ENCODE results near the gene RABAC1. TPM values are rescaled to one million over a fixed set of nuclear protein-coding genes. Genes with fewer than 3 reads are reported as not detected.

RABAC1 gene
- polyA plus RNA-seq, 1 donor (not counting 4 experiments of a cell fraction or from before 2014, with no cell fraction given), result 107 TPM

- H3K27ac ChIP-seq (ENCODE audit: control insufficient read depth, insufficient read depth, low read length), result no peak overlapping the region
- H2AFZ ChIP-seq (ENCODE audit: control insufficient read depth, low read length), result no peak overlapping the region
- no peak overlapping the region for H3K4me3 ChIP-seq (ENCODE audit: control insufficient read depth in 2 of 3, extremely low read depth in 1 of 3, insufficient read depth in 2 of 3, low read depth in 1 of 3, low read length in 3 of 3)
- H3K9me3 ChIP-seq (ENCODE audit: control insufficient read depth, low read depth, low read length), result no peaks in the 10 kb centered on the region
- no peaks in the 10 kb centered on the region for H3K4me1 ChIP-seq (ENCODE audit: control insufficient read depth, extremely low read depth, insufficient read depth, low read length)
- H3K9me1 ChIP-seq (ENCODE audit: control insufficient read depth, extremely low read depth, insufficient read depth, low read length), result no peaks in the 10 kb centered on the region
- peak overlapping the region; percentile 37 for H3K4me2 ChIP-seq (ENCODE audit: control insufficient read depth, extremely low read depth, insufficient read depth, low read depth, low read length)
- no peaks in the 10 kb centered on the region for H4K20me1 ChIP-seq (ENCODE audit: control insufficient read depth, extremely low read depth, insufficient read depth, low read length)
- TF ChIP-seq EZH2 (IDR thresholded peaks at IDR 0.05; ENCODE audit: low read length), result no peak
- TF ChIP-seq, protein P1, sequence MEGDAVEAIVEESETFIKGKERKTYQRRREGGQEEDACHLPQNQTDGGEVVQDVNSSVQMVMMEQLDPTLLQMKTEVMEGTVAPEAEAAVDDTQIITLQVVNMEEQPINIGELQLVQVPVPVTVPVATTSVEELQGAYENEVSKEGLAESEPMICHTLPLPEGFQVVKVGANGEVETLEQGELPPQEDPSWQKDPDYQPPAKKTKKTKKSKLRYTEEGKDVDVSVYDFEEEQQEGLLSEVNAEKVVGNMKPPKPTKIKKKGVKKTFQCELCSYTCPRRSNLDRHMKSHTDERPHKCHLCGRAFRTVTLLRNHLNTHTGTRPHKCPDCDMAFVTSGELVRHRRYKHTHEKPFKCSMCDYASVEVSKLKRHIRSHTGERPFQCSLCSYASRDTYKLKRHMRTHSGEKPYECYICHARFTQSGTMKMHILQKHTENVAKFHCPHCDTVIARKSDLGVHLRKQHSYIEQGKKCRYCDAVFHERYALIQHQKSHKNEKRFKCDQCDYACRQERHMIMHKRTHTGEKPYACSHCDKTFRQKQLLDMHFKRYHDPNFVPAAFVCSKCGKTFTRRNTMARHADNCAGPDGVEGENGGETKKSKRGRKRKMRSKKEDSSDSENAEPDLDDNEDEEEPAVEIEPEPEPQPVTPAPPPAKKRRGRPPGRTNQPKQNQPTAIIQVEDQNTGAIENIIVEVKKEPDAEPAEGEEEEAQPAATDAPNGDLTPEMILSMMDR (optimal IDR thresholded peaks at IDR 0.05 in 1 of 3, IDR thresholded peaks at IDR 0.05 in 1 of 3, conservative IDR thresholded peaks at IDR 0.05 in 1 of 3; ENCODE audit: extremely low read depth in 1 of 3, insufficient read depth in 2 of 3, low read length in 3 of 3), result no peak
- H3K9ac ChIP-seq (ENCODE audit: control insufficient read depth, extremely low read depth, insufficient read depth, low read length), result no peak overlapping the region
- FAIRE-seq (no peak), DNase-seq (ENCODE audit: low read depth, low spot score) (no peak)
- H3K79me2 ChIP-seq (ENCODE audit: control insufficient read depth, insufficient read depth, low read length), result no peaks in the 10 kb centered on the region
- no peaks in the 10 kb centered on the region for H3K36me3 ChIP-seq (ENCODE audit: control insufficient read depth in 2 of 2, extremely low read depth in 1 of 2, insufficient read depth in 2 of 2, low read length in 2 of 2)
- dilution Hi-C loops (cut with MboI; ENCODE audit: extremely low pct_ligation_motif_present, low sequenced_read_pairs), result no loop called here
- H3K27me3 ChIP-seq (ENCODE audit: control insufficient read depth, extremely low read depth, insufficient read depth, low read length), result peaks cover 73% of the 10 kb centered on the region
Measured at GRCh38 chr19:41997121-41997850, 38.2 kb upstream of the RABAC1 start.

DNA sequence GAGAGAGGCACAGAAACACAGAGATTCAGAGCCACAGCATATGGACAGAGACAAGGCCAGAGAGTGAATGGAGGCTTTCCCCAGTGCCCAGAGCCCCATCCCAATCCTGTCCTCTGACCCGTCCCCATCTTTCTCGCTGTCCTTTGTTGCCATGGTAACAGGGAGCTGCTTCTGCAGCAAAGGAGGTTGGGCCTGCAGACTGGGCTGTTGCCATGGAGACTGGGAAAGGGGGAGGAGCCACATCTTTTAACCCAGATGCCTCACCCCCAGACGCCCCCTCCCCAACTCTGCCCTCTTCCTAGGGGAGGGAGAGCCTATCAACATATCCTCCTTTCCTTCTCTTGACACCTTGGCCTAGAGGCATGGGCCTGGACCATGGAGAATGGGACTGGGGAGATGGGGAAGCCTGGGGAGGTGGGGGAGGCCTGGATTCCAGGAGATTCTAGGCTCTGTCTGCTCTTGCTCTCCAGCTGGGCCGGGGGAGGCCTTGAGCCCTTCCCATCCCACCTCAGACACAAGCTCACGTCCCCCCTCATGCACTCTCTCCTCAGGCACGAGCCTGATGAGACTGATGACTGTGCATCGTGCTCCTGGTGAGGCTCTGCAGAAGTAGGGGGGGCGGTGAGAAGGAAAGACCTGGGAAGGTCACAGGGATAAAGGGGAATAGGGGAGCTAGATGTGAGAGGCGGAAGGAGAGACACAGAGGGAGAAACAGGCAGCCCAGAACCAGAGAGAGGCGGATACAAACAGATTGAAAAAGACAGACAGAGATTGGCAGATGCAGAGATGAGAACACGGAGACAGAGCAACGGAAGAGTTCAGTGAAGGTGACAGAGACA is 37.1 kb upstream of the RABAC1 start:
- H3K4me2 ChIP-seq (ENCODE audit: control insufficient read depth, extremely low read depth, insufficient read depth, low read depth, low read length), result no peak overlapping the region
- no peaks in the 10 kb centered on the region for H3K79me2 ChIP-seq (ENCODE audit: control insufficient read depth, insufficient read depth, low read length)
- no peak overlapping the region for H3K4me3 ChIP-seq (ENCODE audit: control insufficient read depth in 2 of 3, extremely low read depth in 1 of 3, insufficient read depth in 2 of 3, low read depth in 1 of 3, low read length in 3 of 3)
- H3K9me1 ChIP-seq (ENCODE audit: control insufficient read depth, extremely low read depth, insufficient read depth, low read length), result no peaks in the 10 kb centered on the region
- no peak for FAIRE-seq
- H3K27me3 ChIP-seq (ENCODE audit: control insufficient read depth, extremely low read depth, insufficient read depth, low read length), result peaks cover 72% of the 10 kb centered on the region
- no peak for DNase-seq (ENCODE audit: low read depth, low spot score)
- H3K36me3 ChIP-seq (ENCODE audit: control insufficient read depth in 2 of 2, extremely low read depth in 1 of 2, insufficient read depth in 2 of 2, low read length in 2 of 2), result no peaks in the 10 kb centered on the region
- TF ChIP-seq EZH2 (IDR thresholded peaks at IDR 0.05; ENCODE audit: low read length), result no peak
- TF ChIP-seq, protein P1 (optimal IDR thresholded peaks at IDR 0.05 in 1 of 3, IDR thresholded peaks at IDR 0.05 in 1 of 3, conservative IDR thresholded peaks at IDR 0.05 in 1 of 3; ENCODE audit: extremely low read depth in 1 of 3, insufficient read depth in 2 of 3, low read length in 3 of 3), result no peak
- H3K9me3 ChIP-seq (ENCODE audit: control insufficient read depth, low read depth, low read length), result no peaks in the 10 kb centered on the region
- H3K4me1 ChIP-seq (ENCODE audit: control insufficient read depth, extremely low read depth, insufficient read depth, low read length), result no peaks in the 10 kb centered on the region
- H3K9ac ChIP-seq (ENCODE audit: control insufficient read depth, extremely low read depth, insufficient read depth, low read length), result no peak overlapping the region
- no peak overlapping the region for H3K27ac ChIP-seq (ENCODE audit: control insufficient read depth, insufficient read depth, low read length)
- no peaks in the 10 kb centered on the region for H4K20me1 ChIP-seq (ENCODE audit: control insufficient read depth, extremely low read depth, insufficient read depth, low read length)
- dilution Hi-C loops (cut with MboI; ENCODE audit: extremely low pct_ligation_motif_present, low sequenced_read_pairs), result no loop called here
- no peak overlapping the region for H2AFZ ChIP-seq (ENCODE audit: control insufficient read depth, low read length)

Measured in keratinocyte (primary cell).